A549 (cell line): ENCODE results near the gene AGAP5.

Experiments
- CHD2 ChIP-seq: fragments of 150-350 bp; IDR thresholded peaks from 2 replicates; pipeline ENCODE4 v1.6.1; 2014; ENCODE audit warnings: low read length; ENCODE audit not compliant: partially characterized antibody
- POLR2A ChIP-seq: IDR thresholded peaks from 2 replicates; pipeline ENCODE4 v1.6.1; 2012; ENCODE audit warnings: mild to moderate bottlenecking, low read length
- TF ChIP-seq, protein P1 (sequence below): fragments of 250-450 bp; sonication (Bioruptor Pico); IDR thresholded peaks from 2 replicates; pipeline ENCODE4 v1.5.0; 2021; ENCODE audit warnings: mild to moderate bottlenecking, moderate library complexity, borderline replicate concordance

GRCh38 chr10:73625004-73625883 lies 72.7 kb downstream of the AGAP5 start:
- TF ChIP-seq, protein P1, sequence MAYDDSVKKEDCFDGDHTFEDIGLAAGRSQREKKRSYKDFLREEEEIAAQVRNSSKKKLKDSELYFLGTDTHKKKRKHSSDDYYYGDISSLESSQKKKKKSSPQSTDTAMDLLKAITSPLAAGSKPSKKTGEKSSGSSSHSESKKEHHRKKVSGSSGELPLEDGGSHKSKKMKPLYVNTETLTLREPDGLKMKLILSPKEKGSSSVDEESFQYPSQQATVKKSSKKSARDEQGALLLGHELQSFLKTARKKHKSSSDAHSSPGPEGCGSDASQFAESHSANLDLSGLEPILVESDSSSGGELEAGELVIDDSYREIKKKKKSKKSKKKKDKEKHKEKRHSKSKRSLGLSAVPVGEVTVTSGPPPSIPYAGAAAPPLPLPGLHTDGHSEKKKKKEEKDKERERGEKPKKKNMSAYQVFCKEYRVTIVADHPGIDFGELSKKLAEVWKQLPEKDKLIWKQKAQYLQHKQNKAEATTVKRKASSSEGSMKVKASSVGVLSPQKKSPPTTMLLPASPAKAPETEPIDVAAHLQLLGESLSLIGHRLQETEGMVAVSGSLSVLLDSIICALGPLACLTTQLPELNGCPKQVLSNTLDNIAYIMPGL = no peak
- no peak for TF ChIP-seq CHD2
- no peak for TF ChIP-seq POLR2A
